Aorta (tissue), 5 donors: ENCODE measurements around the gene TSPAN10. TPM values are rescaled to one million over a fixed set of nuclear protein-coding genes. Genes with fewer than 3 reads are reported as not detected.

ENCODE experiments used
- ATAC-seq: fragments of 200-7000 bp; cut with Tn5 transposase; one replicate; pipeline ENCODE4 v1.9.1; 2022; ENCODE audit warnings: moderate library complexity; ENCODE audit not compliant: low FRiP score
- DNase-seq, 2 donors: peaks; one replicate each; pipeline ENCODE4 v3.0.0-alpha.2; 2020
- H3K27ac ChIP-seq, 2 donors: one replicate each; pipeline ENCODE4 v1.5.1; 2013; ENCODE audit warnings: low read length in 2 of 2, mild to moderate bottlenecking in 2 of 2, moderate library complexity in 2 of 2, control low read depth in 1 of 2, inconsistent platforms in 1 of 2, low read depth in 1 of 2
- H3K27me3 ChIP-seq, 2 donors: one replicate each; pipeline ENCODE4 v1.6.1; 2013; ENCODE audit warnings: control low read depth in 1 of 2, low read length in 1 of 2, mild to moderate bottlenecking in 1 of 2, moderate library complexity in 1 of 2; ENCODE audit not compliant: insufficient read depth in 2 of 2, control insufficient read depth in 1 of 2
- H3K36me3 ChIP-seq, 2 donors: one replicate each; pipeline ENCODE4 v1.6.1; 2013; ENCODE audit warnings: control low read depth in 1 of 2, low read length in 1 of 2, mild to moderate bottlenecking in 1 of 2; ENCODE audit not compliant: insufficient read depth in 2 of 2, control insufficient read depth in 1 of 2
- H3K4me1 ChIP-seq, 2 donors: one replicate each; pipeline ENCODE4 v1.6.1; 2013; ENCODE audit warnings: low read length in 2 of 2, control low read depth in 1 of 2, mild to moderate bottlenecking in 1 of 2, moderate library complexity in 1 of 2; ENCODE audit not compliant: insufficient read depth in 2 of 2, control insufficient read depth in 1 of 2
- H3K4me3 ChIP-seq, 2 donors: one replicate each; pipeline ENCODE4 v1.5.1; 2013; ENCODE audit warnings: low read length in 2 of 2, control low read depth in 1 of 2, mild to moderate bottlenecking in 1 of 2
- H3K9me3 ChIP-seq: one replicate; pipeline ENCODE4 v1.6.1; 2013; ENCODE audit warnings: mild to moderate bottlenecking, low read length; ENCODE audit not compliant: control insufficient read depth
- WGBS, 2 donors: extraction: QIAGEN DNeasy Blood & Tissue Kit; methylation state at CpG; one replicate each; pipeline ENCODE4 v1.1.7; 2013; 5-methylcytosine and 5-hydroxymethylcytosine counted together
- intact Hi-C, 2 donors: fragments of 100-400 bp; cut with DNase I; formaldehyde crosslinking; loops; one replicate each; pipeline versions ENCODE4 v1.14.2 to v1.15.0; 2022
- long read RNA-seq, 2 donors: library from polyadenylated mRNA; unstranded; transcript quantifications; one replicate each; pipeline ENCODE4 v2.0.0, GENCODE V29; 2020 to 2021
- polyA plus RNA-seq, 2 donors: library from polyadenylated mRNA; stranded (reverse); fragments of 200-250 nt; gene quantifications; one replicate each; pipeline ENCODE4 v1.2.3, GENCODE V29; 2013
- total RNA-seq, 2 donors: library from RNA; stranded (reverse); fragmentation: NEBNext Ultra II Directional; extraction: Animal tissue kit (Norgen Biotek cat#: 25700); gene quantifications; one replicate each; pipeline ENCODE4 v1.2.1, GENCODE V29; 2021
- donor health status: healthy with polysubstance abuse.
- donor health status: Bipolar disorder and iron deficiency.
- donor health status: DM: no; HTN: no; CAD: no.
- donor health status: DM: no; HTN: no; CAD: no.
- donor health status: DM: yes; HTN: yes; CAD: no.

TSPAN10 gene
- total RNA-seq (under 1 TPM; 0.29 to 0.66 TPM), polyA plus RNA-seq (under 1 TPM; 0.25 to 0.28 TPM)
- long read RNA-seq, donor 1 = 0 reads
- long read RNA-seq, donor 2, partial matches to known transcripts = 0 of 1 reads
- long read RNA-seq, donor 2, other reads (novel, unspliced or antisense) = 0 of 1 reads

DNA sequence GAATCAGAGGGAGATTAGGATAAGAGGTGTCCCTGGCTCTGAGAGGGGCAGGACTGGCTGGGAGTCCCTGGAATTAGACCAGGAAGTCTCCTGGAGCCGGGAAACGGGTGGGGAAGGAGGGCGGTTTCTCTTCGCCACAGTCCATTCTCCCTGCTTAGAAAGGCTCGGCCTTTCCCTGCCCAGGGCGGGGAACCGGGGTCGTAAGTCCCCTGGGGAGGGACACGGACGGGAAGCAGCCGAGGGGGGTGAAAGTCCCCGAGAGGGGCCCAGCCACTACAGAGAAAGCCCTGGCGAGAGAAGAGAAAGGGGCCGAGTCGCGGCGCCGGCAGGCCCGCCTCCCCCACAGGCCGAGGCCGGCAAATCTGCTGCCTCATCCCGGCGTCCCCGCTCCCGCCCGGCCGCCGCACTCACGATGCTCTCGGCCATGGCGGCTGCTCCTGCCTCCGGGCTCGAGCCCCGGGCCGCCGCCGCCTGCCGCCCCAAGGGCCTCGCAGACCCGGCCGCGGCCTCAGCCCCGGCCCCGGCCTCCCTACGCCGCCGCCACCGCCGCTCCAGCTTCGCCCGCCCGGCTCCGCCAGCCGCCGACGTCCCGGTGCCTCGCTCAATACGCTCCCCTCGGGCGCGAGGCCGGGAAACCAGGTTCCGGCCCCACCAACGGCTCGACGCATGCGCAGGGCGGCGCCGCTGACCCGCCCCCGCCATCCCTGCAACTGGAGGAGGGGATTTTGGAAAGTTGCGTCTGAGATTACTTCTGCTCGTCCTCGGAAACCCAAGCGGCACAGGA lies at the start of gene TSPAN10, which contains the start of gene NPLOC4:
Gene TSPAN10, plus strand, starts transcription at position 692 of the 784 bp plus-strand sequence. CDS start 5,217 bp downstream, outside the sequence.
Gene NPLOC4, minus strand, starts transcription at position 608 of the 784 bp plus-strand sequence. Its CDS starts 182 bp downstream, at position 426.
- no peaks in the 10 kb centered on the region for H3K9me3 ChIP-seq
- no peaks in the 10 kb centered on the region for H3K36me3 ChIP-seq
- DNase-seq (peak; percentile 91 to 94), ATAC-seq (peak; percentile 96)
- H3K4me3 ChIP-seq = peak within 1 kb of the TSS; percentile 51 to 99
- H3K27ac ChIP-seq = peak within 1 kb of the TSS; percentile 61 to 74
- H3K27me3 ChIP-seq = no peaks in the 10 kb centered on the region
- intact Hi-C loops = loop anchor here in 1 of 2 donors (1.0 kb wide), 1 partner anchor 30 kb away; the partner anchor contains the start of genes CCDC137 and OXLD1
- peaks cover 0 to 2% of the 10 kb centered on the region in 2 donors for H3K4me1 ChIP-seq
- 0% methylated on average over 53 to 77 of the region's 77 CpGs for WGBS, 2 donors

DNA sequence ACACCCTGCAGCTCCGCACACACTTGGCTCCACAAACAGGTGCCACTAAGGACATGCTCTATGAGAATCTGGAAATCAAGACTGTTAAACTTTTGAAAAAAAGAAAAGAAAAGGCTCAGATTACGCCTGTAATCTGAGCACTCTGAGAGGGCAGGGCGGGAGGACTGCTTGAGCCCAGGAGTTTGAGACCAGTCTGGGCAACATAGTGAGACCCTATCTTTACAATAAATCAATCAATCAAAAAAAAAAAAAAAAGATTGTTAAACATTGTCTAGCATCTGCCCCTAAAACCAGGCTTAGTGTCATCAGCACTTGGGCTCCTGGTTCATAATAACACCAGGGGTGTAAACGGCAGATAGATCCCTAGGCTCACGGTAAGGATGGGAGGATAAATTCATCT lies 47.4 kb upstream of the TSPAN10 start:
- Histone ChIP-seq H3K27ac (no peak overlapping the region), H3K36me3 (peaks cover 4 to 5% of the 10 kb centered on the region in 2 donors), H3K4me3 (no peak overlapping the region), H3K9me3 (no peaks in the 10 kb centered on the region), H3K4me1 (no peaks in the 10 kb centered on the region), H3K27me3 (no peaks in the 10 kb centered on the region)
- no peak for ATAC-seq
- DNase-seq = no peak
- intact Hi-C loops = no loop called here
- 91% methylated on average over 5 of the region's 5 CpGs for WGBS, 2 donors

DNA sequence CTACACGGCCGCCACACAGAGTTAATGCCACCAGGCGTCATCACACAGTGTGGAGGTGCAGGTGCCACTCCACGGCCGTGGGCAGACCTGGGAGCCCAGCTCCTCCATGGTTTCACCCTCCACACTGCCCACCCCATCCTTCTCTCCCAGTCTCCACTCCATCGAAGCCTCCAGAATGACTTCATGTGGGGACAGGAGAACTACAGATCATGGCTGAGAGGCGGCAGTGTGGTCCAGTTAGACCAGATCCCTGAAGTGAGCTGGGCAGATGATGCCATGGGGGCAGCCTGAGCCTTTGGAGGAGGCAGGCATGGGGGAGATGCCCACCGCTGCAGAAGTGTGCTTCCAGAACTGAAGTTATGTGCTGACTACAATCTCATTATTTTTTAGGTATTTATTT lies 46.9 kb upstream of the TSPAN10 start:
- Histone ChIP-seq H3K27me3 (no peaks in the 10 kb centered on the region), H3K4me1 (no peaks in the 10 kb centered on the region), H3K27ac (no peak overlapping the region), H3K36me3 (peaks cover 4 to 5% of the 10 kb centered on the region in 2 donors), H3K9me3 (no peaks in the 10 kb centered on the region), H3K4me3 (no peak overlapping the region)
- intact Hi-C loops = no loop called here
- ATAC-seq = peak; percentile 22
- DNase-seq = no peak
- WGBS, 2 donors = 86 to 89% methylated on average over 8 of the region's 8 CpGs

DNA sequence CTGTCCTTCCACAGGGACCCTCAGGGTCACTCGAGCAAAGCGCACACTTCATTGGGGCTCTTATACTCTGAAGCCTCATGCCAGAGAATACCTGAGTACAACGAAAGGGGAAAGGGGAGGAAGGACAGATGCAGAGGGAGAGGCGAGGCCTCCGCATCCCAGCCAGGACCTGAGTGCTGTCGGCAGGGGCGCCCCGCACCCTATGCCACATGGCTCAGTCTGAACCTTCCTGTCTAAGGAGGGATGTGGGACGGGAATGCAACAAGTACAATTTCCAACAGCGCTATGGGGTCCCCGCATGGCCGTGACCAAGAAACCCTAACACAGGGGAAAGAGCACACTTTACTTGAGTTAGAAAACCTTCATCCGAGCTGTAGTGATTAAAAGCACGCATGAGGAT lies 45.0 kb upstream of the TSPAN10 start:
- DNase-seq (no peak), ATAC-seq (no peak)
- WGBS, 2 donors = 91 to 93% methylated on average over 14 of the region's 14 CpGs
- intact Hi-C loops = loop anchor here in 1 of 2 donors (1.0 kb wide), 1 partner anchor 22 kb away; no protein-coding TSS in a partner anchor
- Histone ChIP-seq H3K36me3 (peaks cover 0 to 5% of the 10 kb centered on the region in 2 donors), H3K27me3 (no peaks in the 10 kb centered on the region), H3K4me3 (no peak overlapping the region), H3K27ac (no peak overlapping the region), H3K9me3 (no peaks in the 10 kb centered on the region), H3K4me1 (no peaks in the 10 kb centered on the region)

DNA sequence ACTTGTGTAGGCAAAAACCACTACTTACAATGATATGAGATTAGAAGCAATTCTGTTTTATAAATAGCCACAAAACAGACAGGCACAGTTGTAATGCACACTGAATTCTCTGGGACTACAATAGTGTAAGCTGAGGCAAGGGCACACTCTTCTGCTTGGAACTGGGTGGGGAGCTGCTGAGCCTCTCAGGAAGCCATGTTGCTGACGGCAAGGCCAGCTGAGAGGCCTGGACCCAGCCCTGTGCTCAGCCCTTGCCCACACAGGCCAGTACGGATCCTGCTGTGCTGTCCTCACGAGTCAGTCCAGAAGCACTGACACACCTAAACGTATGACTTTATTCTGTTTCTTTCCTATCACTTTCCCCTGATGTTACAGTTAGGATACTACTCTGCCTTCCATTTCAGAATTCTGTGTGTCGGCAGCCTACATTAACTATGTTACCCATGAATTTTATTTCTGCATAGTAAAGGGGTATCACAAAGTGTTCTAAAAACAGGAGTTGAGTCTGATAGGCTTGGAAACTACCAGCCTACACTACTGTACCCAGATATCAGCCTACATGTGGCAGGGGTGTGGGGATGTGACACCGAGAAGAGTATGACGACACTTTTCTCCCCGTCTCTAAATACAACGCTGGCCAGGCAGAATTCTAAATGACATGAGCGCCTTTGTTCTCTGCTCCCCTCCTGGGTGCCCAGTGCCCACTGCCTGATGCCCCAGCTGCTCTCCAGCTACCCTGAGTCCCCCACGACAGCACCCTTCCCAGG lies 43.7 kb upstream of the TSPAN10 start:
- ATAC-seq = no peak
- peaks cover 0 to 5% of the 10 kb centered on the region in 2 donors for H3K36me3 ChIP-seq
- H3K4me3 ChIP-seq = no peak overlapping the region
- intact Hi-C loops = no loop called here
- H3K9me3 ChIP-seq = no peaks in the 10 kb centered on the region
- H3K27ac ChIP-seq = no peak overlapping the region
- no peak for DNase-seq
- H3K27me3 ChIP-seq = no peaks in the 10 kb centered on the region
- 89 to 91% methylated on average over 11 of the region's 11 CpGs for WGBS, 2 donors
- no peaks in the 10 kb centered on the region for H3K4me1 ChIP-seq

DNA sequence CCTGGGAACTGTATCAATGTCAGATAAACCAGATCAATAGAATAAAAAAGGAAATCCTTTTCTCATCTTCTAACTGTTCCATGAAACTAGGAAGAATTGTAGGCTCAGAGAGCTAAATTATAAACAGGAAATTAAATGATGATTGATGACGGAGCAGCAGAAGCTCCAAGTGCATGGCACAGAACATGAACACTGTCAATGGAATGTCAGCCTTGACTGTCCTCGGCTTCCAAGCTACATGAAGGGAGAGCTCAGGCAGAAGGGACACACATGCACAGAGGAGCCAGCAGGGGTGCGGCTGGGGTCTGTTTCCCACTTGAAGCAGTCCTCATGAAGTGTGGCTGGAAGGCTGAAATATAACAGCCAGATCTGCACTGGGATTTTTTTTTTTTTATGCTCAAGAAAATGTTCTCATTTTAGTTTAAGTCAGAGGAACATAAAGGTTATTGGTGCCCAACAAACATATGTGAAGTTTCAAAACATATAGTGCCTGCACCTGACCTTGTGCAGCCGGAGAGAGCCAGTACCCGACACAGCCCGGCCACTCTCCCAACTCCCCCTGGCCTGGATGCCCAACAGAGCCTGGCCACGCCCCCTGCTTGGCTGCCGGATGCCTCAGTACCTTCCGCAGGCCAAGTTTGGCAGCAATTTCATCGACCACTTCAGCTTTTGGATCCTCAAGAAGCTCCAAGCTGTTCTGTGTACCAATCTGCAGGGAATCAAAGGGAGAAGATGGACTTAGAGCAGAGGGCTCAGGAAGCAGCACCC lies 37.1 kb upstream of the TSPAN10 start:
- peak; percentile 64 to 83 for DNase-seq
- intact Hi-C loops = loop anchor here (5.0 to 10.0 kb wide), 4 partner anchors 43 to 348 kb away; partner anchors contain the start of gene BAHCC1 (in 1 of the 2)
- Histone ChIP-seq H3K27ac (peak overlapping the region in 1 of 2 donors; percentile 51), H3K27me3 (no peaks in the 10 kb centered on the region), H3K4me1 (no peaks in the 10 kb centered on the region), H3K9me3 (no peaks in the 10 kb centered on the region), H3K4me3 (no peak overlapping the region), H3K36me3 (peaks cover 0 to 11% of the 10 kb centered on the region in 2 donors)
- 13 to 22% methylated on average over 10 of the region's 10 CpGs for WGBS, 2 donors
- no peak for ATAC-seq

DNA sequence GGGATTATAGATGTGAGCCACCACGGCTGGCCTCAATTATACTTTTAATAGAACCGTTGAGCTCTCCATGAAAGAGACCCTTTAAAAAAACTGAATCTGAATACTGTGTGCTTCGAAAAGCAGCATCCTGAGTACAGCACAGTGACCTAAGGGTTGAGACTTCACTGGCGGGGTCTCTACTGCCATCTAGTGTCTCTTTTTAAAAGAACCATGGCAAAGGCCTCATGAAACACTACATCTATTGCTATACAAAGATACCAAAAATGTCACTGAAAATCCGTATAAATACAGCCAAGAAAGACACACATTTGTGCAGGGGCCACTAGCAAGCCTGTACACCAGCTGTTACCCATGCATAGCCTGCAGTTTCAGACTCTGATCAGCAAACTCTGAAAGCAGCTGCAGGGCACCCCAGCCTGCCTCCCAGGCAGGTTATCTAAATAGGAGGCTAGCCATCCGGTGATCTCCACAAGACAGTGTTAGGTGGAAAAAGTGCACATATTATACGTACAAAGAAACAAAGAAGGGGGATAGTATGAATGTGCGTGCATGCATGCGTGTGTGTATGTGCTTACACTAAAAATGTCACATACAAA lies 35.4 kb upstream of the TSPAN10 start:
- no peak overlapping the region for H3K27ac ChIP-seq
- peaks cover 0 to 13% of the 10 kb centered on the region in 2 donors for H3K36me3 ChIP-seq
- intact Hi-C loops = loop anchor here (5.0 to 10.0 kb wide), 3 partner anchors 84 to 349 kb away; partner anchors contain the start of gene BAHCC1 (in 1 of the 2)
- ATAC-seq (peak; percentile 82), DNase-seq (peak in 1 of 2 donors; percentile 41)
- no peaks in the 10 kb centered on the region for H3K9me3 ChIP-seq
- 22 to 31% methylated on average over 9 of the region's 9 CpGs for WGBS, 2 donors
- H3K27me3 ChIP-seq = no peaks in the 10 kb centered on the region
- no peaks in the 10 kb centered on the region for H3K4me1 ChIP-seq
- no peak overlapping the region for H3K4me3 ChIP-seq
